Endometrium (tissue), 2 donors: ENCODE measurements around the gene MECP2.
"Not testable (repeated sequence)": the region's sequence is repeated elsewhere in the genome, so short reads cannot be mapped to it uniquely, and the experiment has no call there.

Experiments
- FAIRE-seq: peaks from 2 replicates; lab custom pipeline; 2012; peaks lifted over from hg19 to GRCh38; lab: Jason Lieb, UNC
- donor health status: control.
- donor health status: control.

MECP2 gene

DNA sequence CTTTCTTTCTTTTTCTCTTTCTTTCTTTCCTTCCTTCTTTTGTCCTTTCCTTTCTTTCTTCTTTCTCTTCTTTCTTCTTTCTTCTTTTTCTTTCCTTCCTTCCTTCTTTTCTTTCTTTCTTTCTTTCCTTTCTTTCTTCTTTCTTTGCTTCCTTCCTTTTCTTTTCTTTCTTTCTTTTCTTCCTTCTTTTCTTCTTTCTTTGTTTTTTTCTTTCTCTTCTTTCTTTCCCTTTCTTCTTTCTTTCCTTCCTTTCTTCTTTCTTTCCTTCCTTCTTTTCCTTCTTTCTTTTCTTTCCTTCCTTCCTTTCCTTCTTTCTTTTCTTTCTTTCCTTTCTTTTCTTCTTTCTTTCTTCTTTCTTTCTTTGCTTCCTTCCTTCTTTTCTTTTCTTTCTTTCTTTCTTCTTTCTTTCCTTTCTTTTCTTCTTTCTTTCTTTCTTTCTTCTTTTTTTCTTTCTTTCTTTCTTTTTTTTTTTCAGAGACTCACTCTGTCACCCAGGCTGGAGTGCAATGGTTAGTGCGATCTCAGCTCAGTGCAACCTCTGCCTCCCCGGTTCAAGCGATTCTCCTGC, 106.4 kb downstream of the MECP2 start:
- FAIRE-seq: no peak

DNA sequence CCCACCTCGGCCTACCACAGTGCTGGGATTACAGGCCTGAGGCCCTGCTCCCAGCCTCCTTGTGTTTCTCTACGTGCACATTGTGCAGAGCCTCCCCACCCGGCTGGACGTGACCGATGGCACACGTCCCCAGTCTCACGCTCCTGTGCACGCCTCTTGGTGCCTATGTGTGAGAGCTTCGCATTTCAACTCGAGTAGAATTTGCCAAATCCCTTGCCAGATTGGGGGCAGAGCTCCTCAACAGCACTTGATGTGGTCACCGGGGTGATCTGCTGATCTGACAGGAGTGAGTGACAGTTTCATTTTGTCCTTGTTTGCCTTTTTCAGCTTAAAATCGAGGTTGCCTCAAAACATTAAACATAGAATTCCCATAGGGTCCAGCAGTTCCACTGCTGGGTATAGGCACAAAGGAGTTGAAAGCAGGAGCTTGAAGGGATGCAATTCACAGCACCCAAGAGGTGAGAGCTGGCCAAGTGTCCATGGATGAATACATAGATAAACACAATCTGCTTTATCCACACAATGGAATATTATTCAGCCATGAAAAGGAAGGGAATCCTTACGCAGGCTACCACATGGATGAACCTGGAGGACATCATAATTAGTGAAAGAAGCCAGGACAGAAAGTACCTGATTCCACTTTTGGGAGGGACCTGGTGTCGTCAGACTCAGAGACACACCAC, 107.4 kb downstream of the MECP2 start:
- FAIRE-seq: no peak

DNA sequence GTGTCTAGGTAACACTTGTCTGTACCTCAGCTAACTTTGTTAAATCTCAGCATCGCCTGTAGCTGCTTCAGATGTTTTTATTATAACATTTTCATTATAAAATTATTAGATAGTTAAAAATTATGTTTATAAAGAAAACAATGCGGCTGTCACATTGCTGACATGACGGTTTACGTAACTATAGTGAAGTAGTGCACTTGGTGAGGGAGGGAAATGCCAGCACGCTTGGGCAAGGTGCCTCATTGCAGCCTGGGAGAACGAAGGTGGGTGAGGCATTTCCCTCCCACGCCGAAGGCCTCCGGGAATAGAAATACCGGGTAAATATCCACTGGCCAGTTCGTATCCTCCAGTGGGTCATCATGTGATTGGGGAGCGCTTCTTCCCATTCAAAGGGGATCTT, 109.0 kb downstream of the MECP2 start:
- FAIRE-seq: no peak

DNA sequence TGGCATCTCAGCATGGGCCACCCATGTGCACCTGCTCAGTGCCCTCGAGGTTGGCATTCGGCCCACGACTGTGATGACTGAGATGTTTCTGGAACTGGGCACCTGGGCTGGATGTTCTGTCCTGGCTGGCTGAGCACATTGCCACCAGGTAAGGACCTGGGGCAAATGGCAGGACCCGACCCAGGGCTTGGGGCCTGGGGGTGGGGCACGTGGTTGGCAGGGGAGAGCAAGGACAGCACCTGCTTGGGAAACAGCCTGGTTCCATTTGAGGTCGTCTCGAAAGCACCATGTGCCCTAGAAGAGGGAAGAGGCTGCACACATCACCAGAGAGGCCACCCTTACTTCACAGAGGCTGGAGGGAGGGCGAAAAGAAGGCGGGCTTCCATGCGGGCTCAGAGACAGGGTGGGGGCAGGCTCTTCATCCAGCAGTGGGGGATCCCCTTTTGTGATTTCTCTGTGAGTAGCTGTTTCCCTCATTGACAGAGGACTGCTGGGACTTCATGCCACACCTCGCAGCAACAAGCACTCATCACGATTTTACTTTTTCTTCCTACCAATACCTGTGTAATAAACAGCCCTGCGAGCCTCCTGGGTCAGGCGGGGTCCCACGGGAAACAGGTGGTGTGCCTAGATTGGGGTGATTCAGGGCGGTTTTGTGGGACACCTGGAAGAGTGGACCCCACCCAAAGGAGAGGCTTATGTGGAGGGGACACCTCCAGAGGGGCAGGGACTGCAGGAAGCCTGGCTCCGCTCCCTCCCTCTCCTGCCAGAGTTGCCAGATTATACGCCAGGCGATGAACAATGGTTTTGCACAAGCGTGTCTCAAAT, 113.0 kb downstream of the MECP2 start:
- FAIRE-seq: no peak

DNA sequence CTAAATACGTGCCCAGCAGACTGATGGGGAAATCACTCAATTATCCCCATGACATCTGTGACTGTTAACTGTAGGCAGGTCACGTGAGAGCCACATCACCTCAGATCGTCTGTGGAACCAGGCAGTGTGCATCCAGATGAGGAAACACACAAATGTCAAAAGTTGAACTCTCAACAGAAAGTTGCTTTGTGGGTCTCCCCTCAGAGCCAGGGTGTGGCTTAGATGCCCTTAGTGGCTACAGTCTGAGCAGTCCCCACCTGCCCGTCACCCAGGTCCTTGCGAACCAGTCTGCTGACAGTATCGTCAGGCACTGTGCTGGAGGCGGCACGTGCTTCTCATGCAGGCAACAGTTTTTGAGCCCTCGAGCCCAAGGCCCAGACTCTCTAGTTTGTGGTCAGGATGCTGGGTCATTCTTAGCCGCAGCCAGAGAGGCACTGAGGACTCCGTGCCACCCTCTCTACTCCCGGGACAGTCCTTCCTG, 114.2 kb downstream of the MECP2 start:
- FAIRE-seq: no peak

DNA sequence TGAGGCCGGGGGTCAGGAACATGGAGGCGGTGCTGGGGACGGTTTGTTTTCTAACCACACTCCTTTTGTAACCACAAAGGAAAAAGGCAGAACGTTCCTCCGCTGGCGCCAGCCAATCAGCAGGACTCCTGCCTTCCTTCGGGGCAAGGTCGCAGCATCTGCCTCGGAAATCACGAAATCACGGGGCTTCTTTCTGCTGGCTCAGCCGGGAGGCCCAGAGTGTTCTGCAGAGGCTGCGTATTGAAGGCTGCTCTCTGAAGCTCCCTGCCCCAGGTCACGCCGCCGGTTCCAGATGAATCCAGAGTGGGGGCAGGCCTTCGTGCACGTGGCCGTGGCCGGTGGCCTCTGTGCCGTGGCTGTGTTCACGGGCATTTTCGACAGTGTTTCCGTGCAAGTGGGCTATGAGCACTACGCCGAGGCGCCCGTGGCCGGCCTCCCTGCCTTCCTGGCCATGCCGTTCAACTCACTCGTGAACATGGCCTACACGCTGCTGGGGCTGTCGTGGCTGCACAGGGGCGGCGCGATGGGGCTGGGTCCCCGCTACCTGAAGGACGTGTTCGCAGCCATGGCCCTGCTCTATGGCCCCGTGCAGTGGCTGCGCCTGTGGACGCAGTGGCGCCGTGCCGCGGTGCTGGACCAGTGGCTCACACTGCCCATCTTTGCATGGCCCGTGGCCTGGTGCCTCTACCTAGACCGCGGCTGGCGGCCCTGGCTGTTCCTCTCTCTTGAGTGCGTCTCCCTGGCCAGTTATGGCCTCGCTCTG, 115.6 kb downstream of the MECP2 start:
- FAIRE-seq: no peak

DNA sequence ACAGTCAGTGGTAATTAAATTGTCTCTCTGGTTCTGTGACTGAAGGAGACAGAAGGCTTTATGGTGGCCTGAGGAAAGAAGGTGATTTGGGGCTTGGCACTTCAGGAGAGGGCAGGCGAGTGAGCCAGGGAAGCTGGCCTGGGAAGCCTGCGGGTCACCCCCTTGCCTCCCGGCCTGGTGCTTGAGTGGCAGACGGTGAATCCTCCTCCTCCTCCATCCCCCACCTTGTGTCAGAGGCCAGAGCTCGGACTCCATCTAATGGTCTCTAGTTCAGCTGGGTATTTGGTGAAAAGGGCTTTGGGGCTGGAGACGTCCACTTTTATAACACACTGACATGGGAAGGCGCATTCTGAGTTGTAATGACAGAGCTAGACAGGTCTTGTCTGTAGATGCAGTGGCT, 116.3 kb downstream of the MECP2 start:
- no peak for FAIRE-seq

DNA sequence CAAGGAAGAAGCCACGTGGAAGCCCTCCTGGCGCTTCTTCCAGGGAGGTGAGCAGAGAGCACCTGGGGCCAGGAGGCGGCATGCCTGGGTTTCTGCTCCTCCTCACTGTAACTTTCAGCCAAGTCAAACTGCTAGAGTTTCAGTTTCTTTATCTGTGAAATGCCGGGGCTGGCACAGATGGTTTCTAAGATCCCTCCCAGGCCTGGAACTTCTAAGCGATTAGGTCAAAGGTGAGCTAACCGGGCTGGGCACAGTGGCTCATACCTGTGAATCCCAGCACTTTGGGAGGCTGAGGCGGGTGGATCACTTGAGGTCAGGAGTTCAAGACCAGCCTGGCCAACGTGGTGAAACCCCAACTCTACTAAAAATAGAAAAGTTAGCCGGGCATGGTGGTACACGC, 117.1 kb downstream of the MECP2 start:
- FAIRE-seq: not testable (repeated sequence)

DNA sequence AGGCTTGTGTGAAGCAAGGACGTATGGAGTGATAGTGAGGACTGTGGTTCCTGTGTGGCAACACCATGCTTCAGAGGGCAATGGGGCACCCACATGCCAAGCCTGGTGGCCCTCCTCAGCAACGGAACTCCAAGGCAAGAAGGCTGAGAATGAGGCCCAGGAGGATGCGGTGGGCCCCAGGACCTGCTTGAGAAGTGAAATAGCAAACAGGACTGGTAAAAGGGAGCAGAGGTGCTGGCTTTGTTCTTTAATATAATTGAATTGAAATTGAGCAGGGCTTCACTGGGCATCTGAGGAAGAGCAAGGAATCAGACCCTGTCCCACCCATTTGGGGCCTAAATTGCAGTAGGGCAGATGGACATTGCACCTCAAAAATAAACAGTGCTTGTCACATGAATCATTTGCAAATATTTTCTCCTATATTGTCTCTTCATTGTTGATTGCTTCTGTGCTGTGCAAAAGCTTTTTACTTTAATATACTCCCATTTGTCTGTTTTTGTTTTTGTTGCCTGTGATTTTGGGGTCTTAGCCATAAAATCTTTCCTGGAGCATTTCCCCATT, 122.7 kb downstream of the MECP2 start:
- FAIRE-seq: no peak

DNA sequence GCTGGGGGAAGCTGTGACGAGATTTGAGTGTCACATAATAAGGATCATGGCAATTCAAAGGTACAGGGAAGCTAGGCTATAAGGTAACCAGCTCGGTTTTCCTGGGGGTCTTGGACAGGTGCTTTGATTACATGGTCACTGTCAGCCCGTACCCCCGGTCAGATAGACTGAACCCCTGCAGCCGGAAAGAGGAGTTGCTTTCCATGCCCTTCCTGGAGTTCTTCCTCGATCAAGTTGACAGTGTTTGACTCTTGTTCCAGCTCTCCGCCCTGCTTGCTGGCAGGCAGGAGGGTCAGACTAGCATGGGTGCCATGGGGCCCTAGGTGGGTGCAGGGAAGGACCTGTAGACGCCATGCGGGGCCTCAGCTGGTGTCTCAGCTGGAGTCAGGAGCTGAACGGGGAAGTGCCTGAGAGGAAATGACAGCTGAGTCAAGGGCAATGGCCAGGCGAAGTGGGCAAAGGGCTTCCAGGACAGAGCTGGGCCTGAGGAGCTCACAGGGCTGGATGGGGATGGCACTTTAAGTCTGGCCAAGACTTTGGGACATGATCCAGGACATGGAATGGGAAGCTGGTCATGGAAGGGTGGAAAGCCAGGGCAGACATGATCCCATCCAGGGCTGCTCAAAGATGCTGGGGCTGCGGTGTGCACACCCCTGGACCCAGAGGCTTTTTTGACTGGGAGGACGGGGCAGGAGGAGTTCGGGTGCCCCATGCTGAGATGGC, 123.4 kb downstream of the MECP2 start:
- no peak for FAIRE-seq

DNA sequence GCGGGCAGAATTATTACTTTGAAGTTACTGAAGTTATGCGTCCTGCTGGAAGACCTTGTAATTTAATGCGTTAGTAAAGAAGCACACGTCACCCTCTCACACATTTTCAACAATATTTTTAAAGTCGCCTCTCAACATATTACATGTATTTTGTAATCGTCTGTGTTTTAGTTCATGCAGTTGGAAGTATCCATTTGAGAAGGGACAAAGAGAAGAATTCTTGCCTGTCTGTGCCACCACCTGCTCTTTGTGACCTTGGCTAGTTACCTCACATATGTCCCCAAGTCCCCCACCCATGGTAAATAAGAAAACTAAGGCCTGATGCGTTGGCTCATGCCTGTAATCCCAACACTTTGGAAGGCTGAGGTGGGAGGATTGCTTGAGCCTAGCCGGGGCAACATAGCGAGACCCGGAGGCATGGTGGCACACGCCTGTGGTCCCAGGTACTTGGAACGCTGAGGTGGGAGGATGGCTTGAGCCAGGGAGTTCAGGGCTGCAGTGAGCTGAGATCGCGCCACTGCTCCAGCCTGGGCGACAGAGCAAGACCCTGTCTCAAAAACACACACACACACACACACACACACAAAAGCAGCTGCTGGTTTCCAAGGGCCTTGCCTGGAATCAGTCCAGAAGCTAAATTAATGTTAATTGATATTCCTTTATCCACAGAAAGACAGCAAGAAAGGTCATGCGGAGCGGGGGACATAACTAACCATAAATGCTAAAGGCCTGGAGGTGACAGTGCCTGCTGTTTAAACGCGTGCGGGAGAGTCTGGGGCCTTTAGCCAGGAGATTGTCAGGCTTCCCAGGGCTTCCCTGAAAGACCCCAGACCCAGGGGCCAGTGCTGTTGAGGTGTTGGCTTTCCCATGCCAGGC, 124.2 kb downstream of the MECP2 start:
- no peak for FAIRE-seq

DNA sequence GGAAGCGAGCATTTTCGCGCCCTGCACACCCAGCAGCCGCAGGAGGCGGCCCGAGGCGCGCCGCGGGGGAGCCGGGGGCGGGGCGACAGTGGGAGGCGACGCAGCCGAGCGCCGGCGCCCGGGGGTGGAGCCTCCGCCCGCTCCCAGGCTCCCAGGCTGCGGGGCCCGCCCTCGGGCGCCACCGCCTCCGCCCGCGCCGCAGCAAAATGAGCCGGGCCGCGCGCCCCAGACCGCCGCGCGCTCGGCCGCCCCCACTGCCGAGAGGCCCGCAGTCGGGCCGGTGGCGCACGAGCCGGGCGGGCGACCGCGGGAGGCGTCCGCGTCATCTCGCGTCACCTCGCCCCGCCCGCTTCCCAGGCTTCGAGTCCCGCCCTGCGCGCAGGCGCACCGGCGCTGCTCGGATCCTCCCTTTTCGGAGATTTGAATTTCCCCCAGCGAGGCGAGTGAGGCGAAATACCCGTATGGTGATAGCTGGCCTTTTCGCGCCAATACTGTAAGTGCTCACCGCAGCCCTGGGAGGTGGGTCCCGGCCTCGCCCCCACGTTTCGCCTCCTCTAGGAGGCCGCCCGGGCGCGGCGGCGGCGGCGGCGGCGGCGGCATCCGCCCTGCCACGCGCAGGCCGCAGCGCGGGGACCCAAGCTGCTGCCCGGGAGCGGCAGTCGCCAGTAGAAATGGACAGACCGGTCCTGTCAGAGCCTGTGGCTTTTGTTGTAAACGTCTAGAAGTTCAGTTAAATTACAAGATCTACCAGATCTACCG, 125.0 kb downstream of the MECP2 start, which contains the start of gene TMEM187:
Gene TMEM187 (plus strand): TSS at position 387 of the 759 bp plus-strand sequence. CDS start 9,309 bp downstream, outside the sequence.
- FAIRE-seq: no peak
